ENCODE data around the gene SYNGR1.

Gene SYNGR1

GRCh38 chr22:39349967-39350726 lies at the start of gene SYNGR1:
Gene SYNGR1 (plus strand): TSS chr22:39349991. CDS start chr22:39350011, 20 bp downstream.
- DNase-seq = no peak

GRCh38 chr22:39300186-39300830 lies 49.5 kb upstream of the SYNGR1 start:
- no peak for DNase-seq

DNA sequence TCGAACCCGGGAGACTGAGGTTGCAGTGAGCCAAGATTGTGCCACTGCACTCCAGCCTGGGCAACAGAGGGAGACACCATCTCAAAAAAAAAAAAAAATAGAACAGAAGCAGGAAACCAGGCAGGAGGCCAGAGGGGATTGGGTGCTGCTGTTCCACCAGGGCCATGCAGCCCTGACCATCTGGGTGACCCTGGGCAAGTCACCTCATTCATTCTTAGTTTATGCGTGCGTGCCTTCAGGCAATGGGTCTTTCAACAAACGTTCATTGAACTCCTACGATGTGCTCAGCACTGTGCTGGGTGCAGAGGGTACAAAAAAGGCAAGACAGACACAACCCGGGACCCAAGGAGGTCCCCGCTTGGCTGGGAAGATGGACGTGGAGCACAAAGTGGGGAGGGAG lies 48.7 kb upstream of the SYNGR1 start:
- DNase-seq = no peak

GRCh38 chr22:39301926-39302325 lies 47.9 kb upstream of the SYNGR1 start:
- DNase-seq = no peak

GRCh38 chr22:39302431-39302960 lies 47.3 kb upstream of the SYNGR1 start:
- DNase-seq = no peak

DNA sequence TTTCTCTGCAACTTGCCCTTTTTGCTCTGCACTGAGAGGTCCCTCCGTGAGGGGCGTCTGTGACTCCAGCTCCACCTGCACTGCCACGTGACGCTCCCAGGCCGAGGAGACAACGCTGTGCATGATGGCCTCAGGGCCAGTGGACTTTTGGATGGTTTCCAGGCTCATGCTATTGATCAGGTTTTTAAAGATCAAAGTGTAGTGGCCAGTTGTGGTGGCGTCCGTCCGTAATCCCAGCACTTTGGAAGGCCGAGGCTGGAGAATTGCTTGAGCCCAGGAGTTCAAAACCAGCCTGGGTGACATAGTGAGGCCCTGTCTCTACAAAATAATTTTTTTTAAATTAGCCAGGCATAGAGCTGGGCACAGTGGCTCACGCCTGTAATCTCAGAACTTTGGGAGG lies 46.4 kb upstream of the SYNGR1 start:
- DNase-seq = no peak

- no peak for DNase-seq
These were observed 45.7 kb upstream of the SYNGR1 start for GRCh38 chr22:39303892-39304671.

- no peak for DNase-seq
These were observed 43.1 kb upstream of the SYNGR1 start for GRCh38 chr22:39306456-39307361.

DNA sequence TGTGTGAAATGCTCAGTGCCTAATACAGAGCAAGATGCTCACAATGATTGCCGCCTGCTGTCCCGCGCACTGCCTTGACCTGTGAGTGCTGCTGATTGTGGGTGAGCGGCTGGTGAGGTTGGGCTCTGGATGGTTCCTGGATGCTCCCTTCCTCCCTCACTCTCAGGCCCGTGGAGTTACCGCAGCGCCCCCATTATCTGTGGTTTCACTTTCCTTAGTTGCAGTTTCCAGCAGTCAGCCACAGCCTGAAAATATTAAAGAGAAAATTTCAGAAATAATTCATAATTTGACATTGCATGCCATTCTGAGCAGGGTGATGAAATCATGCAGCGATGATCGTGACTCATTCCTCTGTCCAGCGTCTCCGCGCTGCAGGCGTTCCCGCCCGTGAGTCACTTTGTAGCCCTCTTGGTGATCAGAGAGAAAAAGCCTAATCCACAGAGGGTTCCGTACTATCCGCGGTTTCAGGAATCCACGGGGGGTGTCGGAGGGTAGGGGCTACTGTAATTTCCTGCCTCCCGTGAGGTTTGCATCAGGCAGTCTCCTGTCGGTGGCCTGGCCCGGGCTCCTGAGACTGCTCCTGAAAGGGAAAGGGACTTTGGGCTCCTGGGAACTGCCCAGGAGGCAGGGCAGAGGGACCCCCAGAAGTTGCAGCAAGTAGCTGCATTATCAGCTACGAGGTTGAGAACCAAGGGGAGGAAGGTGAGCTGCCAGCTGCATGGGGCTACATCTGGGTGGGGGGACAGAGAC lies 41.0 kb upstream of the SYNGR1 start:
- DNase-seq = no peak

GRCh38 chr22:39309364-39309861 lies 40.4 kb upstream of the SYNGR1 start:
- DNase-seq = no peak

DNA sequence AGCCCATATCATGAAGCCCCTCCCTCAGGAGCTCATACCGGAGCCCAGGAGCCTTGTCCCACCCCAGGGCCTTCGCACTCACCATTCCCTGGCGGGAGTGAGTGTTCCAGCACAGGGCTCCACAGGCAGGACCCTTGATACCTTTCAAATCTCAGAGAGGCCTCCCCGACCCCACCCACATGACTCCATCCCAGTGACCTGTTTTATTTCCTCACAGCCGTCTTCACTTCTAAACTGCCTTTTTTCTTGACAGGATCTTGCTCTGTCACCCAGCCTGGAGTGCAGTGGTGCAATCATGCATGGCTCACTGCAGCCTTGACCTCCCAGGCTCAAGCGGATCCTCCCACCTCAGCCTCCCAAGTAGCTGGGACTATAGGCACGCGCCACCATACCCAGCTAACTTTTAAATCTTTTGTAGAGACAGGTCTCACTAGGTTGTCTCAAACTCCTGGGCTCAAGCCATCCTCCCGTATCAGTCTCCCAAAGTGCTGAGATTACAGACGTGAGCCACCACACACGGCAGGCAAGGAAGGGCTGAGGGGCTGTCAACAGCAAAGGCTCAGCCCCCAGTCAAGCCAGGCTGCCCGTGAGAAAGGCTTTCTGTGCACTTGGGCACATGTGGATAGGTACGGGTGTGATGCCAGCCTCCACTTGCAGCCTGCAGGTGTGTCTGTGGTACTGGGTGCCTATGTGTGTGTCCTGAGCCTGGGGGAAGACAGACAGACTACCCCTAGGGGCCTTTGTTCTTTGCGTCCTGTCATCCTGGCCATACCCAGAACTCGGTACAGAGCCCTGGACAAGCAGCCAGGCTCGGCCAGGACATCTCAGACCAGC lies 39.7 kb upstream of the SYNGR1 start:
- DNase-seq = no peak

- DNase-seq = no peak
These were observed 38.0 kb upstream of the SYNGR1 start for GRCh38 chr22:39311592-39312400.

GRCh38 chr22:39312410-39312809 lies 37.4 kb upstream of the SYNGR1 start:
- DNase-seq = no peak

- DNase-seq = no peak
These were observed 36.4 kb upstream of the SYNGR1 start for GRCh38 chr22:39313258-39314001.

GRCh38 chr22:39314251-39314971 lies 35.4 kb upstream of the SYNGR1 start:
- no peak for DNase-seq

DNA sequence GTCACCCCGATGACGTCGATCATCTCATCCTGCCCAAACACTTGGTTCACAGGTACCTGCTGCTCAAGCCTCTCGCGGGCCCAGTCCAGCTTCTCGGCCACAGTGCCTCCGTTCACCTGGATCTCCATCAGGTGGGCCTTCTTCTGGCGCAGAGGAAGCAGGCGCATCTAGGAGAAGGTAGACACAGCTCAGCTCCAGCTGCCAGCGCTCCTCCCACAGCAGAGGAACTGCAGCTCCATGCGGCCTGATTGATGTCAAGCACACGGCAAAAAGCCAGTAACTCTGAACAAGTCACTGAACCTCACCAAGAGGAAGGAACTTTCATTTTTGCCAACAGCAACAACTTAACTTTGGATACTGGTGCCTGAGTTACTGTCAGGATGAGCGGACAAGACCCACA lies 34.4 kb upstream of the SYNGR1 start:
- no peak for DNase-seq

DNA sequence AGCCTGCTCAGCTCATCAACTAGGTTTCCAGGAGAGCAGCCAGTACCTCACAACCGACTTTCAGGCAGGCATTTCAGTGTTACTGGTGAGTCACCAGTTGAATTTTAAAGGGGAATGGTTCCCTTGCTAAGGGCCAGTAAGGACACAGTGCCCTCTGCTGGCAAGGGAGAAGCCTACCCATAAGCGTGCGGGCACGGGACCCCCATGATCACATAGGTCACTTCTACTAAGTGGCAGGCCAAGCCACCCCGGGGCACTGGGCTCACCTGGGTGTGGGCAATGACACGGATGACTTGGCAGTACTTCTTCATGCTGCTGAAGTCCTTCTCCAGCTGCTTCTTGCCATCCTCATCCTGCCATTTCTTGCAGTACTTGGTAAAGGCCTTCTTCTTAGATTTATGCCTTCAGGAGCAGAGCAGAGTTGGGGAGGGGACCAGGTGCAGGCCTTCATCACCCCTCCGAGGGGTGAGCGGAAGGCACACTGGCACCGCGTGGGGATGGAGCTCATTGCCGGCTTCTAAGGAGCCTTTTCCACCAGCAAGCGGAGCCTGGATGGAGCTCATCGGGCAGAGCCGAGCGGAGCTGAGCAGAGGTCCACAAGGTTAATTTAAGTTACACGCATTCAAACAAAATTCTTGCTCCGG lies 33.2 kb upstream of the SYNGR1 start:
- peak; percentile 2 for DNase-seq
